ENCODE results near the gene FOXN3.
"Not testable (repeated sequence)": the region's sequence is repeated elsewhere in the genome, so short reads cannot be mapped to it uniquely, and the experiment has no call there.

FOXN3 gene

GRCh38 chr14:89267163-89267562 is 149.9 kb downstream of the FOXN3 start:
- no peak for DNase-seq

DNA sequence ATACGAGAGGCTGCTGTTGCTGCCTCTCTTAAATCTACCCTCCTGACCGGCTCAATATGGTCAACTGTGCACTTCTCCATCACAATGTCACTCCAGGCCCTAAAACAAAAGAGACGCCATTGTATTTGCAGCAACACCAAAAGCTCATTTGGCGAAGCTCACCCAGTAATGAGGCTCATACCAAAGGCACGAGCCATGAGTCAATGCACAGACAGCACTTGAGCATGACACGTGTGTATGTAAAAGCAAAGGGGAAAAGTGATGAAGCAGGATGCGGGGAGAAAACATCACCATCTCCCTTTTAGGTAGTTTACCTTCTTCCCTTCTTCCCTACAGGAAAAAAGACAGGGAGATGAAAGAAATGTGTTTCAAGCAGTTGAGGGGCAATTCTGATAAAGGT is 150.3 kb downstream of the FOXN3 start:
- no peak for DNase-seq

DNA sequence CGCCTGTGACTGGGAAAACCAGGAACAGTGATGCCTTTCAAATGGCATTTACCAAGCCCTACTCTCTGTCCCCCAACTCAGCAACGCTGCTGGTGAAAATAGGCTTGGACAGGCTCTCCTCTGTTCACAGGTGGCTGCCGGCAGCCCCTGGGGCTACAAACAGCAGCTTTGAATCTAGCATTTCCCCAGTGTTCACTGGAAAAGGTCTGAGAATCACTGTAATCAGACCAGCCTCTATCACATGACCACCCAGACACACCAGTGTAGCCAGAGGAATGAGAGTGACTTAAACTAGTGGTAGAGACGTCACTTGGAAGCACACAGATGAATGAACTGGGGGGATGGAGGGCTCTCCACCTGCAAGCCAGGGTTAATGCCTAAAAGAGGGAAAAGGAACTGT is 151.8 kb downstream of the FOXN3 start:
- DNase-seq, result no peak

GRCh38 chr14:89264196-89264800 is 152.7 kb downstream of the FOXN3 start:
- no peak for DNase-seq

- DNase-seq, result no peak
These were observed 155.0 kb downstream of the FOXN3 start for GRCh38 chr14:89262041-89262440.

DNA sequence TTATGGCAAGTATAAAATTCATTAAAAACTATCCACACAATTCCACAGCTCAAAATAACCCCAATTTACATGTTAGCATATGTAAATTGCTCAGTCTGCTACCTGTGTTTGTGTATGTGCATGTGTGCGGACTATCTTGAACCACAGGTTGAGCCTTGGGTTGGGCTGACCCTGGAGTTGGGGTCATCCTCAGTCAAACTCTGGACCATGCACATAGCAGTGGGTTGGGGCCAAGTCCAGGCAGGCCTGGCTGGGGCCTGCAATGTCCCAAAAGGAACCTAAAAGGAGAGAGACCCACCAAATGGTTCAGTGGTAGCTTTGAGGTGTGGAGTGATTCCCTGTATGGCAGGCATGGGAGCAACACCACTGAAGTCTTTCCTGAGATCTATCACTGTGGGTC is 156.1 kb downstream of the FOXN3 start:
- DNase-seq, result no peak

DNA sequence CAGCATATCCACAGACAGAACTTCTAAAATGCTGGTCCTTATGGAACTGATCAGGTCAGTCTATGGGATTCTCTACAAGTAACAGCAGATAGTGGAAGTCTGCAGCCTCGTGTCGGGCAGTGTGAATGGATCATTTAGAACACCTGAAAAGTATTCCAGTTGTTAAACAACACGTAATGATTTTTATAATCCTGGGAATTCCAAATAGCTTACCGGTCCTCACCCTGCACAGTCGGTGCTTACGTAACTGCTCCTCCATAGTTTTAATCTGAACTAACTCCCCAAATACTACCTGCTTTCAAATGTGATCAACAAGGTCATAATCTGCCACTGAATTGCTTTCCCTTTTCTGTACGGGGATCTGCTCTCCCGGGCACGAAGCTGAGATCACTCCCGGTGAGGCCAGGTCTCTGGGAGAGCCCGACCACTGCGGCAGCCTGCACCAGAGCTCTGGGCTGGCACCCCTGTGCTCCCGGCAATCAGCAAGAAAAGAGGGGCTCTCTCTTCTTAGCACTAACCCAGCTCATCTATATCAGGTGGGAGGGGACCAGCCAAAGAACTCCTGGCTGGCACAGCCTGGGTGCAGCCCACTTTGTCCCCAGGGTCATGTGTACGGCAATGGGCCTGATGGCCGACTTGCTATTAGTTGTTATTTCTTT is 157.0 kb downstream of the FOXN3 start:
- DNase-seq, result no peak

DNA sequence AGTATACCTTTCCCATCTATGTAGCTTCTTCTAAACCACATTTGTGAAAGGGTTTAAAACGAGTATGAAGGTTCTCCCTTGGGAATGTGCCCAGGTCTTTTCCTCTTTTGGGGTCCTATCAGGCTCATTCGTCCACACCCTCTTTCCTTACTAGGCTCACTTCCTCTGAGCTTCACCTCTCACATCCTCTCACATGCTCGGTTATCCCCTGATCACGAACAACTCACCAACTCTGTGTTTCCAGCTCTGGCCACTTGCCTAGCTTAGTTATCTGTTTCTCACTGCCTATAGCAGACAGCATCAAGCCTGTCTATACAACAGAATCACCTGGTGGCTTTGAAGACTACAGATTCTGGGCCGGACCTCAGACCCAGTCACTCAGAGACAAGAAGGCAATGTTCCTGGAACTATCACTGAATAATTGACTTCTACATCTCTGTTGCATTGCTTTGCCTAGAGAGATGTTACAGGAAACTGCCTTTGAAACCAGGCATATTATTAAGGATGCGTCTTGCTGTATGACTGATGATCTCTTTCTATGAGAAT is 158.2 kb downstream of the FOXN3 start:
- DNase-seq, result no peak

DNA sequence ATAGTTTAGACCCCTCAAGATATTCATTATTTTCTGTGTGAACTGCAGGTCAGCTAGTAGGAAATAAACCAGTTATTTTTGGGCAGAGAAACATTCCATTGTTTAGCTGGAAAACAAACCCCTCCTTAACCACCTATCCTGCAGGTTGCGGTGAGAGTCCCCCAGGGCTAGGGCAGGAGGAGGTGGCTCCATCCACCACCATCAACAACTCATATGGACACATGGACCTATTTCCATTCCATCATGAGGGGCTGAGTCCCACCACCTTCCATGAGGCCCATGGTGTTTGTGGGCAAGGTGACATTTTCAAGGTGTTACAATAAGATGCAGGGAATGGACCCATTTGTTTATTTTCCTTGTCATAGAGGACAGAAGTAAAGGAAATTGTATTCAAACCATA is 160.1 kb downstream of the FOXN3 start:
- DNase-seq, result no peak

GRCh38 chr14:89256283-89256682 is 160.8 kb downstream of the FOXN3 start:
- DNase-seq, result no peak

DNA sequence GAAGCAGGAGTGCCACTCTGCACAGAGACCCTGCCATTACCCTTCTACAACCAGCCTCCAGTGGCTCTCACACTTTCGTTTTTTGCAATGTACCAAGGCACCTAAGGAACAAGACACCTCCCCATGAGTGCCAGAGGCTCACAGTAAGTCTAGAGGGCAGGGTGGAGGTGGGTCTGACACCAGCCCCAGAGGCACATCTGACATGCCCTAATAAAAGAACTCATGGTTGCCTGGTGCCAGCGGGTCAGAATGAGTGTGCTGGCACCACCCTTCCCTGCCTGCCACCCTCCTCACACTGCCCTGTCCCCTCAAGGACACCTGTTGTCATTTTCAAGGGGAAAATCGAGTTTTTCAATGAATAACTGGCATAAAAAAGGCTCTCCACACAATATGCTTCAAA is 161.2 kb downstream of the FOXN3 start:
- no peak for DNase-seq

DNA sequence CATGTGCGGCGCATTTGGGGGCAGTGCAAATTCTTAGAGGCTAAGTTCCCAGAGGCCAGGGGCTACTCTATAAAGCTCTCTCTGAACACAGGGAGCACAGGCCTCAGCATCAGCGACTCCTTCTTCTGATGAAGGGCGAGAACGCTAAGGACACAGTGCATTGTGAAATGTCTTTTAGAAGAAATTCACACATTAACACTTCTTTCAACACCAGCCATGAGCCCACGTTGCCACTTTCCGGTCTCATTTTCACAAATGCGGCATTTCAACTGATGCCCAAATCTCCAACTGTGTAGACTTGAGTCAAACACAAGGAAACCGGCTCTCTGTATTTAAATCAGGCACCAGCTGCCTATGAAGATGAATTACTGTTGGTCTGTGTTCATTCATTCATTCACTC is 162.0 kb downstream of the FOXN3 start:
- DNase-seq, result no peak

GRCh38 chr14:89254166-89254909 is 162.7 kb downstream of the FOXN3 start:
- DNase-seq, result no peak

DNA sequence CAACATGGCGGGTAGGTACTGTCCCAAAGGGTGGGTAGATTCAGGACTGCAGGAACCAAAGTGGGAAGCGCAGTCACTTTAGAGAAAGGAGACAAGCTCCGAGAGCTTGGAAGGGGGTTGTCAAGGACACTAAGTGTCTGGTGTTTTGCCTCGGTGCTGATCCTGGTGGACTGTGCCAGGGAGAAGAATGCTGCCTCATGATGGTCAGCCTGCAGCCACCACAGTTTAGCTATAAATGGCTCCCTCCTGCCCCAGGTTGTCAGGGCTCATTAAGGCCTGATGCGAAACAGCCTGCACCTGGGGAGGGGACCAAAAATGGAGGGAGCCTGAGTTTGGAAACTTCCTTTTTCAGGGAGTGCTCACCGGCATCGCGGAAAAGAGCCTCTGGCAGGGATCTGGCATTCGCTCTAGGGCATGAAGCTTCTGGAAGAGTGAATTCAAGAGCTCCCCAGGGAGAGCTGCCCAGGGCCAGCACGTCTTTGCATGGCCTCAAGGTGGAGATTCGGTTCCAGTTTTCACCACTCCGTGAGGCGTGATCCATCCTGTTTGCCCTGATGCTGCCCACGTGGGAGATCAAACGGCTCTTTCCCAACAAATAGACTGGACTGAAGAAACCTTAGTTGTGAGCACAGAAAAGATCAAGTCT is 164.0 kb downstream of the FOXN3 start:
- no peak for DNase-seq

GRCh38 chr14:89251061-89251460 is 166.0 kb downstream of the FOXN3 start:
- no peak for DNase-seq

DNA sequence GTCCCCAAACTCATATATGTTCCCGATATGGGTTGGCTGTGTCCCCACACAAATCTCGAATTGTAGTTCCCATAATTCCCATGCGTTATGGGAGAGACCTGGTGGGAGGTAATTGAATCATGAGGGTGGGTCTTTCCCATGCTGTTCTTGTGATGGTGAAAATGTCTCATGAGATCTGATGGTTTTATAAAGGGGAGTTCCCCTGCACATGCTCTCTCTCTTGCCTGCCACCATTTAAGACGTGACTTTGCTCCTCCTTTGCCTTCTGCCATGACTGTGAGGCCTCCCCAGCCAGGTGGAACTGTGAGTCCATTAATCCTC is 166.4 kb downstream of the FOXN3 start:
- not testable (repeated sequence) for DNase-seq

DNA sequence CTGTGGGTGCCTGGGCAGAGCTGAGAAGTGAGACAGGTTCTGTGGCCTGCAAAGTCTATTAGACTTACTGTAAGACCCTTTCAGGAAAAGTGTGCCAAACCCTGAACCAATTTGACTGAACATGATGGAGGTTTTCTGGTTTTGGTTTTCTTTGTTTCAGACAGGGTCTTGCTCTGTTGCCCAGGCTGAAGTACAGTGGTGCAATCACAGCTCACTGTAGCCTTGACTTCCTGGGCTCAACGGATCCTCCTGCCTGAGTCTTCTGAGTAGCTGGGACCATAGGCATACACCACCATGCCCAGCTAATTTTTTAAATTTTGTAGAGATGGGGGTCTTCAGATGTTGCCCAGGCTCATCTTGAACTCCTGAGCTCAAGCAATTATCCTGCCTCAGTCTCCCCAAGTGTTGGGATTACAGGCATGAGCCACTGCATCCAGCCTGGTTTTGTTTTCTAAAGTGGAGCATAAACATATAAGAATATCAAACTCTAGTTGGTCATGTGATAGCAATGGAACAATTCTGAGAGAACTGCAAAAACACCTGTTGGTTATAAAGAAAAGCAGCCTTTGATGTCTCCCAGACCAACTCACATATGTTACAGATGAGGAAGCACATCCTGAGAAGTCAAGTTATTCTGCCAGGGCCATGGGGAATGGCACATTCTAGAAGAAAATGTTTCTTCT is 166.9 kb downstream of the FOXN3 start:
- DNase-seq, result no peak

GRCh38 chr14:89249065-89249695 is 167.9 kb downstream of the FOXN3 start:
- DNase-seq, result no peak

GRCh38 chr14:89248411-89249064 is 168.5 kb downstream of the FOXN3 start:
- no peak for DNase-seq

DNA sequence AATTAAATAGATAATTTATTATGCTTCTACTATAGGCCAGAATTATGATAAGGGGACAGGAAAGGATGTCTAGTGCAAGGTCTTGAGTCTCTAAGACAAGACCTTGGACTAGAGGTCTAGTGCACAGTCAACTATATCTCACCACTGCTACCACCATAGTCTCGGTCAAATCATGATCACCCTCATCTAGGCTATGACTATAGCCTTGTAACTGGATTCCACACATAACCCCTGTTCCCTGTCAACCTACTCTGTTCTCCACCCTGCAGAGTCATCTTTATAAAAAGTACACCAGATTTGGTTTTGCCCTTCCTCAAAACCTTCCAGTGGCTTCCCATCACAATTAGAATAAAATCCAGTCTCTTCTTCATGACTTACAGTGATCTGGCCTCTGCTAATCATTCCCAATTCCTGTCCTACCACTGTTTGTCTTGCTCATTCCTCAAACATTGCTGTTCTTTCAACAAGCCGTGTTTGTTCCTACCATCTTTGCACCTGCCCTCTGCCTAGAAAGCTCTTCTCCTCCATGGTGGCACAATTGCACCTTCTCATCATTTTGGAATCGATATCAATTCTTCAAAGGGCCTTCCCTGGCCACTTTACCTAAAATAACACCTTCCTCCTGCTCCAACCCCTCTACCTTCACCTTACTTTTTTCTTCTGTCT is 169.4 kb downstream of the FOXN3 start:
- DNase-seq, result no peak

GRCh38 chr14:89246290-89246689 is 170.7 kb downstream of the FOXN3 start:
- DNase-seq, result no peak

DNA sequence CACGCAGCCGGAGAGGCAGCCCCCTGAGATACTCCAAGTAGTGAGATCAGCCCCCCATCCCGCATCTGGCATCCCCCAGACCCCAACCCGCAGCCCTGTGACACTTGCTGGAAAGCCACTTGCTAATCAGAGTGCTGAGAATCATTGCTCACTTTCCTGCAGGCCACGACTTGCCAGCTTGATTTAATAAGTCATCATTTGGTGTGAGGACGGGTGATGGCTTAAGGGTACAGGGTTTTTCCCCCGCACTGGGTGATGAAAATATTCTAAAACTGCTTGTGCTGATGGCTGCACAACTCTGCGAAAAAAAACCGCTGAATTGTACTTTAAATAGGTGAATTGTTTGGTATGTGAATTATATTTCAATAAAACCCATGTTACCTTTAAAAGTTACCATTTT is 171.2 kb downstream of the FOXN3 start:
- no peak for DNase-seq

Measured in NCI-H2171 treated with DMSO at 0.1 percent for 48 hours (cell line).